Activated CD8-positive, alpha-beta memory T cell treated with anti-CD3 and anti-CD28 coated beads for 36 hours (primary cell): Measurements from ENCODE around the gene NKD1. TPM values are rescaled to one million over a fixed set of nuclear protein-coding genes. Genes with fewer than 3 reads are reported as not detected.
"Not testable (repeated sequence)": the region's sequence is repeated elsewhere in the genome, so short reads cannot be mapped to it uniquely, and the experiment has no call there.

Source experiments
- CTCF ChIA-PET: fragments of 350-600 bp; sonication (Branson Sonifier 250); formaldehyde crosslinking; loops from one replicate; lab custom pipeline; 2021; ENCODE audit warnings: antibody characterized with exemption; lab: Charles Lee
- POLR2A ChIA-PET: fragments of 350-600 bp; sonication (Branson Sonifier 250); formaldehyde crosslinking; loops from one replicate; lab custom pipeline; 2021; ENCODE audit warnings: antibody characterized with exemption; lab: Charles Lee
- total RNA-seq, 2 experiments: library from RNA; stranded (reverse); gene quantifications; one replicate each; pipeline ENCODE4 v1.2.3, GENCODE V29; 2021

NKD1 gene
- total RNA-seq, 2 experiments from 2014 or later = 0.73 to 1.9 TPM

DNA sequence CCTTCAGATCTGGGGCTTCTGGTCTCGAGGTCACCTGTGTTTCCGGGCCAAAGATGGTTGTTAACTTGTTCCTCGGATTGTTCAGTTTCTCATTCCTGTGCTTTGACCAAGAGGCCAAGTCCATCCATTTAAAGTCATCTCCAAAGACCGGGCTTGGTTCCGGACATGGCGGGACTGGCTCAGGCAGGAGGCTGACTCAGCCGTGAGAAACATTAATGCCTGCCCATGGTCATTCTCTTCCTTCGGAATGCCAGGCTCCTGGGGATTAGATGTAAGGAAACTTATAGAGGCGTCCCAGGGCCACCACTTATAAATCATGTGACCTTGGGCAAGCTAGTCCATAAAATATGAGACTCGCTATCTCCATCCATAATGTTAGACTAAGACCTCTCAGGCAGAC lies 13.6 kb upstream of the NKD1 start:
- ChIA-PET POLR2A (no interaction called here), CTCF (no interaction called here)

DNA sequence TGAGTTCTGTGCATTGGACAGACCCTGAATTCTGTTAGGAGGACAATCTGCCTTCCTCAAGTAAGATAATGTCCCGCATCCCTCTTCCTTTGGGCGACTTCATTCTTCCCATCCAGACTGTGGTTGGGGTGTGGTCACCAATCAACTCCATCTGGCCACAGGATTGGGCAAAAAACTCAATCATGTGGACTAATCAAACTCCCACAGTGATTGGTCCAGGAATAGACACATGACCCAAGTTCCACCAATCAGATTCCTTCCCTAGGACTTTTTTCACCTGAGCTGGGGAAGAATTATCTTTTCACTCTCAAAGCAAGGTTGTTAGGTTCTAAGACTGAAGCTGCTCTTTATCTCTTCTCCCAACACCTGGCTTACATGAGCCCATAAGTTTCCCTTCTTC lies 13.2 kb upstream of the NKD1 start:
- ChIA-PET CTCF (interaction anchor here (0.6 kb wide), 1 partner anchor 94 kb away, joined by 4 read pairs; no protein-coding TSS in a partner anchor), POLR2A (no interaction called here)

DNA sequence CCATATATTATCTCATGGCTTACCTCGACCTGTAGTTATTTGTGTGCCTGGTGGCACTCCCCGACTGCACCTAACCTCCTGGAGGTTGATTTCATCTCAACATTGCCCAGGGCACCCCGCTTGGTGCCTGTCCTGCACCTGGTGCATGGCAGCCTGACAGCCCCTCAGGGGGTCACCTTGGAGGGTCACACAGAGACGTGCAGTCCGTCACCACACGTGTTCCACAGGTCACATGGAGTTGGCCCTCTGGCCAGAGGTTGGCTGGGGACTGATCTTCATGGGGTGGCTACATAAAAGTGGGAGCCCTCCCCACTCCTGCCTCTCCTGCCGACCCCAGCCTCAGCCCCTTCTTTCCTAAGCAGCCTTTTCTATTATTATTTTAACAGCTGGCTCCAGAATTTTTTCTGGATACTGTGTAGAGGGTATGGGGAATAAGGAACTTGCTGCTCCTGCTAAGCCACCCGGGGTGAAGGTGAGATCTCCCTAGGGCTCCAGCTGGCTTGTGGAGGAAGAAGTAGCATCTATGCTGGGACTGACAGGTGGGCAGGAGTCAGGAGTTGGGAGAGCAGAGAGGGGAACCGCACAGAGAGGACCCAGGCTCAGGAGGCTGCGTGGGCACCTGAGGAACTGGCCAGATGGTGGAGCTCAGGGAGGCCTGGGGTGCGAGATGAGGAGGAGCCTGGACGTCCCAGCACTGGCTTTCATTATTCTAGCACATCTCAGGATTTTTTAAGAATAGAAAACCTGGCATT lies 12.5 kb upstream of the NKD1 start:
- ChIA-PET POLR2A (no interaction called here), CTCF (interaction anchor here (0.6 to 1.1 kb wide), 2 partner anchors 14 to 93 kb away, joined by 3 to 4 read pairs; no protein-coding TSS in a partner anchor)

DNA sequence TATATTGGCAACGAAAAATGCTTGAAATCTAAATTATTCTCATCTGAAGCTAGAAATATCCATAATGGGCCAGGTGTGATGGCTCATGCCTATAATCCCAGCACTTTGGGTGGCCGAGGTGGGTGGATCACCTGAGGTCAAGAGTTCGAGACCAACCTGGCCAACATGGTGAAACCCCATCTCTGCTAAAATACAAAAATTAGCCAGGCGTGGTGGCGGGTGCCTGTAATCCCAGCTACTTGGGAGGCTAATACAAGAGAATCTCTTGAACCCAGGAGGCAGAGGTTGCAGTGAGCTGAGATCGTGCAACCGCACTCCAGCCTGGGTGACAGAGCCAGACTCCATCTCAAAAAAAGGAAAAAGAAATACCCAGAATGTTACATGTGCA lies 11.9 kb upstream of the NKD1 start:
- POLR2A ChIA-PET = not testable (repeated sequence)
- CTCF ChIA-PET = interaction anchor here (1.1 kb wide), 1 partner anchor 13 kb away, joined by 3 read pairs; no protein-coding TSS in a partner anchor

DNA sequence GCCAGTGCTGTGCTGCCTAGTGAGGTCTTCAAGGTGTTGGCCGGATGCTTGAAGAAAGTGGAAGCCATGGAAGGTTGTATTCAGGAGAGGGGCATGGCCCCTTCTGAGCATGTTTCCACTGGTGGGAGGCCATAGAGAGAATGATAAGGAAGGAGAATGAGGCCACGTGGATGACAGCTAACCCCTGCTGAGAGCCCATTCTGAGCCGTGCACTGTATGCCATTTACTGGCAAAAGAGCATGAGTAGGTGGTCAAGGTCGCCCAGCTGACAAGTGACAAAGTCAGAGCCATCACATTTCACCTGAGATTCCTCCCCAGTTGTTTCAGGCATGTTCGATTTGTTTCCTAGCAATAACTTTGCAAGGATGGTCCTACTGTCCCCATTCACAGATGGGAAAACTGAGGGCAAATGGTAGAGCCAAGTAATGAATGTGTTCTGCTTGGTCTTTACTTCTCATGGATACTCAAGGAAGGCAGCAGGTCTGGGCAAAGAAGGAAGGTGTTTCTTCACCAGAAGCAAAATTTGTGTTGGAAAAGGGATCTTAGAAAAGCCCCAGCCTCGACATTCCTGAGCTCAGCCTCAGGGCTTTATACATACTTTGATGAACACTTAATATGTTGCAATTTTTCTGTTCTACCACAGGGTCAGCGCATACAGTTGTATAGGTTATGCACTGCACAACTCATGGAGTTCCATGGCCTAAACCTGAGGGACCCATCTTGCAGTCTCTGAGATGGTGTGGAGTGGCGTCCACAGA lies 10.5 kb upstream of the NKD1 start:
- CTCF ChIA-PET = no interaction called here
- POLR2A ChIA-PET = no interaction called here

DNA sequence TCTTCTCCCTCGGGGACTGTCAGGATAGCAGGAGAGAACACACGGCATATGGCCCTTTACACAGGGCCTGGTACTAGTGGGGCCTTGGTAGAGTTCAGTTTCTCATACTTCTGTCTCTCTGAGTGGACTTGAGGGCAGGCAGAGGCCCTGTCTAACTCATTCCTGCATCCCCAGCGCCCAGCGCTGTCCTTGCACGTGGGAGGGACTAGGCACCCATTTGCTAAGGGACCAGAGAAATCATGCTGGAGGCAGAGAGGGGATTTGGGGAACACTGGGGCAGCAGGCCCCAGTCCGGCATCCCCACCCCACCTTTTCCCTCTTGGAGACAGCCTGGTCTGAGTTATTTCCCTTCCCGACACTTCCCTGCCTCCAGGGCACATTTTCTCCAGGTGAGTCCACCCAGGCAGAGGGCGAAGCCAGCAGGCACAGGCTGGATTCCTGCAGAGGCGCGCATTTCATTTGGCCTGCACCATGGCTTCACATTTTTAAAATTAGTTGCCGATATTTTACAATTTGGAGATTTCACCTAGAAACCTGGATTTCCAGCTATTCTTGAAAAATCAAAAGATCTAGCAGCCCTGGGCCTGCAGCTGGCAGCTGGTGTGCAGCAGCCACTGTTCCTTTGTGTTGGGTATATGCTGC lies 9.7 kb upstream of the NKD1 start:
- ChIA-PET CTCF (no interaction called here), POLR2A (no interaction called here)

DNA sequence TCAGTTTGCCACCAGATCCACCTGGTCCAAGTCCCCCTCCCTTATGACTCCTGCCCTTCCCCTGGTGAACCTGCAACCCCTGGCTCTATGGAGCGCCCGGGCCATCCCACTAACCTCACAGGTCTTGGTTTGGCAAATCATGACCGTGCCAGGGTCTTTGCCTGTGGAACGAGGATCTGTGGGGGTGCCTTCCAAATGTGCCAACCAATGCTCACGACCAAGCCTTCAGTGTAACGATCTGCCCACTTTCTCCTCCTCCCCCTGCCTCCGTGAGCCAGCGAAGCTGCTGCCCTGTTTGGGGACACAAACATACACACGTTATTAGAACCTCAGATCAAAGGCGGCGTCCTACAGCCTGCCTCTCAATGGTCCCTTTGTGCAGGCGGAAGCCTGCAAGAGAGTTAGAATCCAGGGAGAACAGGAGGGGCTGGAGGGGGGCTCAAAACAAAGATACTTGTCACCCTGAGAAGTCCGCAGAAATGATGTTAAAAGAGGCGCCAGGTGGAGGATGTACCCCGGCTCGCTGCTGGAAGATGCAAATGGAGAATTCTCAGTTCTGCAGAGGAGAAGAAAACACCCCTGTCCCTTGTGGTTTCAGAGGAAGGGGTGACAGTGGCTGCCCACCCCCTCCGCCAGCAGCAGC lies 9.0 kb upstream of the NKD1 start:
- ChIA-PET CTCF (no interaction called here), POLR2A (no interaction called here)

DNA sequence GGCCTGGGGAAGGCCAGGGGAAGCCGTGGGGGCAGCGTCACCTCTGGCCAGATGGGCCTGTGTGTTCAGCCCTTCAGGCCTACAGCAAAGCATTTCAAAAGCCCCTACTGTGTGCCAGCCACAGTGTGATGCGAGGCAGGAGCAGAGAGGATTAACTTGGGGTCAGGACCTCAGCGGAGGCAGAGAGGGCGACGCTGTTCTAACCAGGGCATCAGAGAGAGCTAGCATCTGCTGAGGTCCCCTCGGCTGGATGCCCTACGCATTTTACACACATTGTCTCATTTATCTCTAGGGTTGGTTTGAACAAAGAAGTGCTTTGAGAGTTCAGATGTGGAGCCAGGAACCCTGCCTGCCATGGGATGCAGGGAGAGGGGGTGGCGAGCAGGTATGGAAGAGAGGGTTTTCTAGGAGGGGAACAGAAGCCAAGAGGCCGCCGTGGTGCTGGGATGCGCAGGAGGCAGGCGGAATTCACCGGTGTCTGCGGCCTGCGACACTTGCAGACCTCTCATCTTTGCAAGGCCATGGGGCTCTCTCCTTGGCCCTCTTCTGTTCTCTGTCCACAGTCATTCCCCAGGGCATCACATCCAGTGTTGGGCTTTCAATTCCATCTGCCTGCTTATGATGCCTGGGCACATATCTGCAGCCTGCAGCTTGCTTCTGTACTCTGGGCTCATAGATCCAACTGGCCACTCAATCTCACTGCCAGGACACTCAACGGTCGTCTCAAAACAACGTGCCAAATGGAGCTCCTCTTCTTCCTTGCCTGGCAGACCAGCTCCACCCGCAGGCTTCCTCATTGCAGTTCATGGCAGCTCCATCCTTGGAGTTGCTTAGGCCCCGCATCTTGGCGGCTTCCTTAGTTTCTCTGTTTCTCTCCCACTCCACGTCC lies 8.1 kb upstream of the NKD1 start:
- ChIA-PET CTCF (no interaction called here), POLR2A (no interaction called here)

DNA sequence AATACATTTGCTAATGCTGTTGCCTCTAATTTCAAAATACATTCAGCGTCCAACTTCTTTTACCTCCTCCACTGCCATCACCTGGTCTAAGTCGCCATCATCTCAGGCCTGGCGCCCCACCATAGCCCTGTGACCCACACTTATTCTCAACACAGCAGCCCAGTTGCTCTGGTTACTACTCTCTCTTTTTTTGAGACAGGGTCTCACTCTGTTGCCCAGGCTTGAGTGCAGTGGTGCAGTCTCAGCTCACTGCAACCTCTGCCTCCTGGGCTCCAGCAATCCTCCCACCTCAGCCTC lies 7.5 kb upstream of the NKD1 start:
- ChIA-PET CTCF (interaction anchor here (0.6 kb wide), 1 partner anchor 58 kb away, joined by 3 read pairs; no protein-coding TSS in a partner anchor), POLR2A (no interaction called here)

DNA sequence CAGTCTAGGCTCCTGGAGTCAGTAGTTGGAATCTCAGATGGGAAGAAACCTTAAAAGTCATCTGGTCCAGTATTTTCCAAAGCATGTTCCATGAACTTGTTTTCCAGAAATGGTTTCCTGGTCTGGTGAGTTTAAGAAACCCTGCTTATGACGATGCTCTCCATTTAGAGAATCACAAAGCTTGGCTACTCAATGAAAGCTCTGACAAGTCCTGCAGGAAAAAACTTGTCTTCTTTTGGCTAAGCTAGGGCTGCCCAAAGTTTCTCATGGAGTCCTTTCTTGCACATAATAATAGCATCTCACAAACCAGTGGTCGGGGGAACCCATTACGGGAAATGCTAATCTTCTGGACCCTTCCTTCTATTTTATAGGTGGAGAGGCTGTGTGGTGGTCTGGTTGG lies 5.5 kb upstream of the NKD1 start:
- ChIA-PET POLR2A (no interaction called here), CTCF (no interaction called here)

DNA sequence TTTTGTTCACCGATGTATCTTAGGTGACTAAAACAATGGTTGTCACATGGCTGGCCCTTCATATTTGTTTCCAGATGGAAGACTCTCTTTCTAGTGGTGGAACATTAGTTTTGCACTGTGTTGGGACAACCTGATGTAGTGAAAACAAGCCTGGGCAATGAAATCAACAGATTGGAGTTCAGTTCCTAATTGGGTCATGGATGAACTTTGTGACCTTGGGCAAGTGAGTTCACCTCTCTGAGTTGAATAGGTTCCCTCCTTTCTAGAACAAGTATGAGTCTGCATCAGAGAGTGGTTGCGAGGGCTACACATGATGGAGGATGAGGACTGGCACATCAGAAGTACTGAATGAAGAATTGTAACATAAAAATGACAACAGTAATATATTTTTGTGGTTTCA lies 2.1 kb upstream of the NKD1 start:
- CTCF ChIA-PET = no interaction called here
- POLR2A ChIA-PET = no interaction called here

DNA sequence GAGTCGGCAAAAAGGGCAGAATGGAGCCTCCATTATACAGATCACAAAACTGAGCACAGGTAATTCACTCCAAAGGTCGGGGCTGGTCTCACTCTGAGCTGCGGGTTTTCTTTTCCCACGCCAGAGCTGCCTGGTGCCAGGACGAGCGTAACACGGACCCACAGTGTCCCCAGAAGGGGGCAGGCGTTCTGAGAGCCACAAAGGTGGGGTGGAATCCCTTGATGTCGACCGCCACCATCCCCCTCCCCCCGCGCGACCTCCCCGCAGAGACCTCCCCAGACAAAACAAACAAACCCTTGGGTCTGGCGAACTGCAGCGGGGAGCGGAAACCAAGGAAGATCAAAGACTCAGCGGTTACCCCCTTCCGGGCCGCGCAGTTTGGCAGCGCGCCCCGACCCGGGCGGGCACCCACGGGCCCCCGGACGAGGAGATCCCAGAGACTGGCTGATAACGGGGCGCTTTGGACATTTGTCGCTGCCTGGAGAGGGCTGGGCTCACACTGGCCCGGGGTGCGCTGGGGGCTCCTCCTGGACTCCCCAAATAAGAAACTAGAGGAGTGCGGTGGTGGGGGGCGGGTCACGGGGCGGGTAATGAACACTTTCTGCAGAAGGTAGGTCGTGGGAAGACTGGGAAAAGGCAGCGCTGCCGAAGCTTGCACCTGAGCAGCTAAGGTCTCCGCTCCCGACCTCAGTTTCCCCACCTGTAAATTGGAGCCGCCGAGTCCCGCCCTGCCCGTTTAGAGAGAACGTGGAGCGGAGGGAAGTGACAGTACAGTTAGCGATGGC lies 664 bp upstream of the NKD1 start:
- ChIA-PET CTCF (interaction anchor here (0.6 to 1.2 kb wide), 3 partner anchors 26 to 132 kb away, joined by 3 read pairs; no protein-coding TSS in a partner anchor), POLR2A (no interaction called here)

DNA sequence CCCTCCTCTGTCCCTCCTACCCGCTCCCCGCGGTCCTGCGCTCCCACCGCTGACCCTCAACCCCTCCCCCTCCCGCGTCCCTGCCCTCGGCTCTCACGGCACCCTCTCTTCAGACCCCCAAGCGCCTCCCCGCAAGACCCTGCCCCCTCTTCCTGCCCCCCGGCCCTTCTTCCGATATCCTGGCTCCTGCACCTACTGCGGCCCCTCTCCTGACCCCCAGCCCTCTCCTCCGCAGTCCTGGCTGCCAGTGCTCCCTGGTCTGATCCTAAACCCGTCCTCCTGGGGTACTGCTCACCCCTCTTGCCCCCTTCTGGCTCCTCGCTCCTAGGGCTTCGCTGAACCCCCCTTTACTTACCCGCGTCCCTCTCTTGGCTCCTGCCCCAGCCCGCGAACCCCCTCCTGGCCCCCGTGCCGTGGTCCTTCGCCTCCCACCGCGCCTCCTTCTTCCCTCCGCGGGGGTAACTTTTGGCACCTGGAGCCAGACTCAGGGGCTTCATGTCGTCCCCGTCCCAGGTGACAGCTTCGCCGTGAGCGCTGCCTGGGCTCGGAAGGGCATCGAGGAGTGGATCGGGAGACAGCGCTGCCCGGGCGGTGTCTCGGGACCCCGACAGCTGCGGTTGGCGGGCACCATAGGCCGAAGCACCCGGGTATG lies 839 bp downstream of the NKD1 start:
- POLR2A ChIA-PET = no interaction called here
- CTCF ChIA-PET = interaction anchor here (1.3 kb wide), 1 partner anchor 13 kb away, joined by 3 read pairs; no protein-coding TSS in a partner anchor

DNA sequence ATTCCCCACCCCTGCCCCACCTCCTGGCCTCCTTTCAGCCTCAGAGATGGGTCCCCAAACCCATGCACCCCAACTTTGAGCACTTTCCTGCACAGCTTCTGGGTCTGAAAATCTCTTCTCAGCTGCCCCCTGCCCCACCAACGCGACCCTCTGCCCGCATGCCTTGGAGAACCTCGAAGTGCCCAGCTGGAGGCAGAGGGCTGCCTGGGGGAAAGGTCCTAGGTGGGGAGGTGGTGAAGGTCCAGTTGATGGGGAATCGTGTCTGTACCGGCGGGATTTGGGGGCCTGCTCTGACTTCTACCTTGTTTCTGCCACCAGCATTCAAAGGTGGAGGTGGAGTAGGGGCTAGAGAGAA lies 1.3 kb downstream of the NKD1 start:
- ChIA-PET CTCF (interaction anchor here (1.1 to 1.3 kb wide), 2 partner anchors 13 to 117 kb away, joined by 3 to 4 read pairs; no protein-coding TSS in a partner anchor), POLR2A (interaction anchor here (0.6 kb wide), 1 partner anchor 32 kb away, joined by 6 read pairs; no protein-coding TSS in a partner anchor)

DNA sequence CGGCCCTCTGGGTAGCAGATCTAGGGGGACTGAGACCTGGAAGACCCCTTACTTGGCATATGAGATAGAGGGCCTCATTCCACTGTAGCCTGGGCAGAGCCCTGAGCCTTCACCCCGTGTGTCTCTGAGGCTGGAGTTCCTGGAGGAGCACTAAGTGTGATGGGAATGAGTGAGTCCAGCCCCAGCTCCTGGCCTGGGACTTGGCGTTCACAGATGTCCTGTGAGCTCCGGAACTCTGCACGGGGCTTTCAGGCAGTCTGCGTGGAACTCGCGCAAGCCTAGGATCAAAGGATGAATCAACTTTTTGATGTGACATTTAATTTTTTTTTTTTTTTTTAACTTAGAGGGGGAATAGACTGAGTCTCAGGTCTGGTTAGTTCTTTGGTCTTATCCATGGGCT lies 1.8 kb downstream of the NKD1 start:
- ChIA-PET CTCF (interaction anchor here (1.1 to 1.3 kb wide), 2 partner anchors 14 to 117 kb away, joined by 3 to 4 read pairs; no protein-coding TSS in a partner anchor), POLR2A (interaction anchor here (0.6 kb wide), 1 partner anchor 33 kb away, joined by 6 read pairs; no protein-coding TSS in a partner anchor)

DNA sequence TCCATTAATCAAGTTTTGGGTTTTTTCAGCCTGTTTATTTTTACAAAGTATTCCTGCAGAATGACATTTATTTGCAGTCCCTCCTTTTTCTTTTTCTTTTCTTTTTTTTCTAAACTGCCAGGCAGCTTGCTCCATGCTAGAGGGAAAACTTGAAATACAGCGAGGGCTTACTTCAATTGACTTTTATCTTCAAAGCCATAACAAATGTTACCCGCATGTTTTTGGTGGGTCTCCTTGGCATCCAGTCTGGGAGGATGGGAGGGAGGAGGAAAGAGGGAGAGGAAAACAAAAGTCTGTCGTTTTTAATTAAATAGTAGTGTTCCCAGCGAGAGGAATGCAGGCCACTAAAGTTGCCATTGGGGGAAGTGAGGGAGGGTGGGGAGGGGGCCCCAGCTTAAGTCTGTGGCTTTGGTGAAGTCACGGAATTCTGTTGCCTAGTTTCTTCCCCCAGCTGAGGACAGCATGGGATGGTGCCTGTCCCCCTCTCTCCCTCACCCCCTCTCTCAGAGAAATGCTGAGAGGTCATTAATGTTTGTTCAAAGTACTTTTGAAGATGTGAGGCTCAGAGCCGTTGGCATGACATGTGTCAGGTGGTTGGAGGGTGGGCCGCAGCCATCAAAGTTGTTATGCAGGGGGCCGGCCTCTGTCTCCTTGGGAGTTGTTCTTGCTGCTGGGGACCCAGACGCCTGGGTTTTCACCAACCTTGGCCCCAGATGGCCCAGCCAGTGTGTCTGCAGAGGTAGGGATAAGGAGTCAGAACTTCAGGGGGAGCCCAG lies 2.9 kb downstream of the NKD1 start:
- CTCF ChIA-PET = no interaction called here
- POLR2A ChIA-PET = no interaction called here
